GM10248 (cell line): ENCODE results near the gene CLEC14A.

ENCODE experiments used
- CTCF ChIA-PET: fragments of 300-600 bp; sonication (Branson Sonifier 250); formaldehyde crosslinking; extraction: SDS; loops from one replicate; lab custom pipeline; 2021; ENCODE audit warnings: antibody characterized with exemption; lab: Yijun Ruan, JAX
- POLR2A ChIA-PET: fragments of 350-650 bp; sonication (Branson Sonifier 250); formaldehyde crosslinking; extraction: SDS; loops from one replicate; lab custom pipeline; 2020; ENCODE audit warnings: antibody characterized with exemption; lab: Yijun Ruan, JAX
- DNase-seq: peaks from one replicate; pipeline ENCODE4 v3.0.0; 2012; ENCODE audit errors: extremely low spot score
- CTCF ChIP-seq: IDR thresholded peaks from 2 replicates; pipeline ENCODE4 v1.5.1; 2012; ENCODE audit warnings: mild to moderate bottlenecking, low read depth; ENCODE audit errors: extremely low read depth, missing control alignments, control extremely low read depth

CLEC14A gene

GRCh38 chr14:38278035-38278434, 22.1 kb upstream of the CLEC14A start:
- POLR2A ChIA-PET, result no interaction called here

GRCh38 chr14:38262844-38263243, 7.0 kb upstream of the CLEC14A start:
- TF ChIP-seq CTCF, result no peak
- DNase-seq, result no peak
- CTCF ChIA-PET, result interaction anchor here (1.3 kb wide), 1 partner anchor 11 kb away, joined by 3 read pairs; no protein-coding TSS in a partner anchor
- POLR2A ChIA-PET, result no interaction called here

More at GRCh38 chr14:38278035-38278434, 22.1 kb upstream of the CLEC14A start:
- CTCF ChIA-PET, result no interaction called here
- no peak for DNase-seq
- TF ChIP-seq CTCF, result no peak

- ChIA-PET CTCF (interaction anchor here (0.7 kb wide), 1 partner anchor 12 kb away, joined by 3 read pairs; no protein-coding TSS in a partner anchor), POLR2A (no interaction called here)
- no peak for DNase-seq
- no peak for TF ChIP-seq CTCF
These were observed 5.7 kb upstream of the CLEC14A start for GRCh38 chr14:38261620-38262019.

GRCh38 chr14:38257507-38257906, 1.6 kb upstream of the CLEC14A start:
- no peak for DNase-seq
- ChIA-PET POLR2A (no interaction called here), CTCF (interaction anchor here (1.4 kb wide), 1 partner anchor 14 kb away, joined by 3 read pairs; no protein-coding TSS in a partner anchor)
- no peak for TF ChIP-seq CTCF

- peak; percentile 7 for DNase-seq
- POLR2A ChIA-PET, result no interaction called here
- TF ChIP-seq CTCF, result no peak
- CTCF ChIA-PET, result no interaction called here
These were observed 594 bp upstream of the CLEC14A start for GRCh38 chr14:38256533-38256840.

GRCh38 chr14:38255408-38255672, 553 bp downstream of the CLEC14A start:
- ChIA-PET CTCF (no interaction called here), POLR2A (no interaction called here)
- no peak for DNase-seq
- TF ChIP-seq CTCF, result no peak
